Measurements from ENCODE around the gene TEX19. TPM values are rescaled to one million over a fixed set of nuclear protein-coding genes. Genes with fewer than 3 reads are reported as not detected.

The TEX19 gene
- not detected in 2 replicates for total RNA-seq (2013; cell fraction: nucleolus; rRNA removed)
- total RNA-seq (2014; rRNA removed): 0.11 TPM in 1 of 2 replicates, not detected in the other
- total RNA-seq (2014; rRNA removed; fragmentation: Illumina TruSeq; extraction: Trizol): 0.14 and 0.22 TPM in 2 replicates
- 0.19 TPM in 1 of 2 replicates, not detected in the other for total RNA-seq (2021)
- not detected for polyA plus RNA-seq (2011; ENCODE audit: low read depth)
- 0.26 and 0.27 TPM in 2 replicates for polyA plus RNA-seq (2011; rRNA removed)
- polyA plus RNA-seq (2011; cell fraction: cytosol; rRNA removed): 0.33 and 0.39 TPM in 2 replicates
- 0.18 and 0.19 TPM in 2 replicates for polyA plus RNA-seq (2011; cell fraction: nucleus; rRNA removed)
- 0.07 TPM in 1 of 2 replicates, not detected in the other for polyA plus RNA-seq (2012)
- 0.09 TPM in 1 of 2 replicates, not detected in the other for polyA plus RNA-seq (2014; fragmentation: Illumina TruSeq; extraction: Trizol)
- under 1 TPM in 1 of 2 experiments, not detected in 1; 0.03 TPM for polyA plus RNA-seq (2014; fragmentation: Nextera tagmentation; extraction: Ambion mirVana)
- polyA plus RNA-seq (2014; rRNA removed): 0.05 and 0.32 TPM in 2 replicates
- polyA plus RNA-seq (2016; fragmentation: Nextera tagmentation; extraction: Ambion mirVana): under 1 TPM in 1 of 2 experiments, not detected in 1; 0.13 TPM
- polyA minus RNA-seq (2011; rRNA and poly(A)+ RNA removed): 0.22 and 0.62 TPM in 2 replicates
- not detected in 2 replicates for polyA minus RNA-seq (2011; cell fraction: cytosol; rRNA and poly(A)+ RNA removed)
- not detected in 2 replicates for polyA minus RNA-seq (2011; cell fraction: nucleus; rRNA and poly(A)+ RNA removed)
- Bru-seq, nascent RNA: percentile 12 among the genes with signal in this experiment
- BruChase-seq, experiment 1, labeled RNA remaining after a 6-hour chase: percentile 14 among the genes with signal in this experiment
- BruChase-seq, experiment 2, labeled RNA remaining after a 2-hour chase: percentile 13 among the genes with signal in this experiment
- long read RNA-seq, experiment 1: 0 reads
- long read RNA-seq, experiment 2: 0 reads

DNA sequence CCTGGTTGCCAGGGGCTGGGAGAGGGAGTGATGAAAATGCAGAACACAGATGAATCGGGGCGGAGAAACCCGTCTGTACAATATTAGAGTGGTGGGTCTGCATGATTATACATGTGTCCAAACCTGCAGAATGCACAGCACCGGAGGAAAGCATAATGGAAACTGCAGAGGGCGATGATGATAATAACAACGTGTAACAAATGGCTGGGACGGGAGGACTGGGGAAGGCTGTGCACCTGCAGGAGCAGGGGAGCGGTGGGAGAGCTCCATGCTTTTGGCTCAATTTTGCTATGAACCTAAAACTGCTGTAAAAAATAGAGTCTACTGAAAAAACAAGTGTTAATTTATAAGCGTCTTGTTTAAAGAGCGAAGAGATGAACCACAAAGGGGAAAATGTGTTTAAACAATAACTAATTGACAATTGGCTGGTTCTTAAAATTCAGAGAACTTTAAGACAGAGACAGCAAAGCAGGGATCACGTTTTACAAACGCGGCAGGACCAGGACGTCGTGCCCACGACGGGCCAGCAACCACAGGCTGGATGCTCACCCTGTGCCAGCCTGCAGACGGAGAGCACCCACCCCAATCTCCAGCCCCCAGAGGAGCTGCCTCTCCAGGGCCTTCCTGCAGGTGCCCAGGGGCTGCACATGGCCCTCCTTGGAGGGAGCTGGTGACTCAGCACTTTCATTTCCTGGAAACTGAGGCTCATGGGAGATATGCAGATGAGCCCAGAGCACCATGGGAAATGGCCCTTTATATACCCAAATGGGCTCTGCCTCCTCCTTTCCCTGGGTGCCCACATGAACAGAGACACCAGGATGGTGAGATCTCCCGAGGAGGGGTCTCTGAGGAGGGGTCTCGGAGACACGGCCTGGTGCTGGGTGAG lies at the start of gene TEX19:
TSS of gene TEX19 (plus strand) at position 783 of the 886 bp plus-strand sequence. CDS start 2,904 bp downstream, outside the sequence.
- DNase-seq (ENCODE audit: low read depth, low spot score): no peak
- no peaks in the 10 kb centered on the region for H3K27me3 ChIP-seq (replicated peaks in 1 of 2; ENCODE audit: control insufficient read depth in 2 of 2, insufficient read depth in 2 of 2, low read length in 1 of 2)
- no peak within 1 kb of the TSS for H3K27ac ChIP-seq (ENCODE audit: control insufficient read depth, insufficient read depth)
- H3K9me3 ChIP-seq (replicated peaks; ENCODE audit: control insufficient read depth, insufficient read depth, low read length): no peaks in the 10 kb centered on the region
- no peaks in the 10 kb centered on the region for H4K20me1 ChIP-seq (ENCODE audit: control insufficient read depth, insufficient read depth)
- TF ChIP-seq YY1 (IDR thresholded peaks at IDR 0.05; ENCODE audit: low read depth, low read length) (no peak), RAD51 (IDR thresholded peaks at IDR 0.05) (no peak), NFYB (IDR thresholded peaks at IDR 0.05; ENCODE audit: insufficient read depth, low read depth, low read length) (no peak), NR2C2 (IDR thresholded peaks at IDR 0.05; ENCODE audit: borderline replicate concordance, control insufficient read depth, insufficient read length, low read depth) (no peak), POU2F2 (IDR thresholded peaks at IDR 0.05; ENCODE audit: borderline replicate concordance, low read depth, low read length) (peak; percentile 93; the same call in 2 of the 3 replicates), SMAD1 (IDR thresholded peaks at IDR 0.05; ENCODE audit: low read depth, partially characterized antibody) (no peak), CTCF (IDR thresholded peaks at IDR 0.05 in 2 of 3, conservative IDR thresholded peaks at IDR 0.05 in 1 of 3; ENCODE audit: control insufficient read depth in 2 of 3, extremely low read depth in 1 of 3, insufficient read depth in 1 of 3, low read depth in 3 of 3, low read length in 3 of 3) (peak in 1 of 3 experiments; percentile 10; a peak in 1 of 6 replicates), TAF1 (IDR thresholded peaks at IDR 0.05; ENCODE audit: borderline replicate concordance, low read depth, low read length) (no peak), BACH1 (IDR thresholded peaks at IDR 0.05; ENCODE audit: borderline replicate concordance) (peak; percentile 92)
- ChIA-PET RAD21 (ENCODE audit: unreplicated experiment) (interaction anchor here (1.2 kb wide), 1 partner anchor 43 kb away, joined by 6 read pairs; no protein-coding TSS in a partner anchor), CTCF (interaction anchor here (0.6 to 1.8 kb wide), 9 partner anchors 8 to 191 kb away, joined by 3 to 8 read pairs (median 4); partner anchors contain the start of gene UTS2R), POLR2A (no interaction called here), SMC1A (ENCODE audit: uncharacterized antibody, unreplicated experiment) (interaction anchor here (0.8 to 1.2 kb wide), 3 partner anchors 8 to 61 kb away, joined by 3 read pairs; no protein-coding TSS in a partner anchor)
- FAIRE-seq: no peak
- in situ Hi-C loops (cut with MboI): no loop called here
- 64% methylated on average over 21 of the region's 21 CpGs for WGBS (ENCODE audit: insufficient coverage, insufficient replicate concordance, low lambda C conversion rate, missing lambda C conversion rate)
- intact Hi-C loops (cut with micrococcal nuclease; ENCODE audit: unreplicated experiment): no loop called here
- H3K4me1 ChIP-seq (ENCODE audit: control insufficient read depth, insufficient read depth, low read length): peaks cover 4% of the 10 kb centered on the region; the same call in 1 of the 2 replicates
- ATAC-seq: peak; percentile 67
- H3K9ac ChIP-seq (ENCODE audit: control insufficient read depth, insufficient read depth, low read length): no peak within 1 kb of the TSS
- no peaks in the 10 kb centered on the region for H3K79me2 ChIP-seq (ENCODE audit: control insufficient read depth, insufficient read depth, low read length)
- no peak within 1 kb of the TSS for H3K4me3 ChIP-seq
- no peak within 1 kb of the TSS; the same call in 1 of the 2 replicates for H2AFZ ChIP-seq (ENCODE audit: control insufficient read depth, low read depth, low read length)
- BruUV-seq (replicated peaks): no TSS peak
- no peak within 1 kb of the TSS for H3K4me2 ChIP-seq (ENCODE audit: control insufficient read depth, insufficient read depth)
- H3K36me3 ChIP-seq (ENCODE audit: control insufficient read depth in 2 of 2, insufficient read depth in 2 of 2, low read length in 1 of 2): no peaks in the 10 kb centered on the region
